SK-N-SH treated with all-trans-retinoic acid at 6 μM for 48 hours (cell line): ENCODE measurements around the gene SLC6A6.

Experiments used
- BACH2 ChIP-seq: fragments of 250-450 bp; sonication (Bioruptor Pico); IDR thresholded peaks from 2 replicates; pipeline ENCODE4 v1.9.0; 2021; ENCODE audit warnings: mild to moderate bottlenecking, borderline replicate concordance
- PATZ1 ChIP-seq: fragments of 250-450 bp; sonication (Bioruptor Pico); IDR thresholded peaks from 2 replicates; pipeline ENCODE4 v1.8.0; 2020; ENCODE audit warnings: mild to moderate bottlenecking, moderate library complexity, borderline replicate concordance
- RARB ChIP-seq: fragments of 250-450 bp; sonication (Bioruptor Pico); IDR thresholded peaks from 2 replicates; pipeline ENCODE4 v1.8.0; 2021; ENCODE audit warnings: mild to moderate bottlenecking, moderate library complexity
- ZC3H10 ChIP-seq: fragments of 250-450 bp; sonication (Bioruptor Pico); IDR thresholded peaks from 2 replicates; pipeline ENCODE4 v1.5.1; 2021; ENCODE audit warnings: mild to moderate bottlenecking, moderate library complexity

- no peak for TF ChIP-seq BACH2 (CRISPR knock-in tag)
- TF ChIP-seq RARB (CRISPR knock-in tag), result no peak
- no peak for TF ChIP-seq ZC3H10 (CRISPR knock-in tag)
- no peak for TF ChIP-seq PATZ1 (CRISPR knock-in tag)
Observed at GRCh38 chr3:14376348-14377043, 25.9 kb upstream of the SLC6A6 start.
